H1 (cell line): ENCODE measurements around the gene OXSM. TPM values are rescaled to one million over a fixed set of nuclear protein-coding genes. Genes with fewer than 3 reads are reported as not detected.

Source experiments
- CTCF ChIA-PET: fragments of 300-600 bp; sonication (Branson Sonifier 250); formaldehyde crosslinking; loops from one replicate; lab custom pipeline; 2021; ENCODE audit not compliant: partially characterized antibody; lab: Charles Lee
- POLR2A ChIA-PET: fragments of 300-600 bp; sonication (Branson Sonifier 250); formaldehyde crosslinking; loops from one replicate; lab custom pipeline; 2021; ENCODE audit warnings: inconsistent platforms; ENCODE audit not compliant: partially characterized antibody; lab: Charles Lee
- DNase-seq, 2 experiments: peaks; one replicate each; pipeline versions ENCODE4 v3.0.0 to v3.0.0-alpha.2; 2010 to 2022; ENCODE audit warnings: low spot score in 2 of 2, low read depth in 1 of 2, mixed read lengths in 1 of 2
- FAIRE-seq: peaks from 2 replicates; lab custom pipeline; 2011; peaks lifted over from hg19 to GRCh38; lab: Jason Lieb, UNC
- H2AFZ ChIP-seq: 2 replicates; pipeline ENCODE4 v1.8.1; 2012; ENCODE audit warnings: low read length, inconsistent platforms
- H2AK5ac ChIP-seq: 2 replicates; pipeline ENCODE4 v1.6.1; 2013; ENCODE audit warnings: low read depth, low read length
- H2BK120ac ChIP-seq: replicated peaks from 2 replicates; pipeline ENCODE3; 2013; ENCODE audit warnings: low read depth, low read length, inconsistent platforms
- H2BK12ac ChIP-seq: 2 replicates; pipeline ENCODE4 v1.6.1; 2013; ENCODE audit warnings: low read depth, low read length
- H2BK15ac ChIP-seq: 2 replicates; pipeline ENCODE4 v1.6.1; 2013; ENCODE audit warnings: low read length
- H2BK20ac ChIP-seq: 2 replicates; pipeline ENCODE4 v1.6.1; 2013; ENCODE audit warnings: low read length
- H2BK5ac ChIP-seq: 2 replicates; pipeline ENCODE4 v1.6.1; 2013; ENCODE audit warnings: low read depth, low read length
- H3K14ac ChIP-seq: 2 replicates; pipeline ENCODE4 v1.6.1; 2013; ENCODE audit warnings: inconsistent platforms; ENCODE audit not compliant: insufficient read length
- H3K18ac ChIP-seq: 2 replicates; pipeline ENCODE4 v1.6.1; 2013; ENCODE audit warnings: low read length; ENCODE audit errors: extremely low read depth
- H3K23ac ChIP-seq: 2 replicates; pipeline ENCODE4 v1.6.1; 2013; ENCODE audit warnings: inconsistent platforms; ENCODE audit not compliant: insufficient read length
- H3K23me2 ChIP-seq: 2 replicates; pipeline ENCODE4 v1.6.1; 2013; ENCODE audit warnings: low read depth, low read length
- H3K27ac ChIP-seq: 2 replicates; pipeline ENCODE4 v1.6.1; 2011; ENCODE audit warnings: low read depth, low read length, inconsistent platforms
- H3K27me3 ChIP-seq, 4 experiments: replicated peaks in 1 of 4; 1 replicate in 1 of 4; 2 replicates in 3 of 4; pipeline versions ENCODE4 v1.6.1 to v1.8.1; 2011 to 2013; ENCODE audit warnings: low read length in 3 of 4, mild to moderate bottlenecking in 3 of 4, inconsistent platforms in 2 of 4, mixed read lengths in 2 of 4, moderate library complexity in 1 of 4; ENCODE audit not compliant: control insufficient read depth in 3 of 4, insufficient read depth in 3 of 4; ENCODE audit errors: extremely low read depth in 1 of 4
- H3K36me3 ChIP-seq, 4 experiments: 2 replicates each; pipeline versions ENCODE4 v1.6.1 to v1.8.1; 2011 to 2013; ENCODE audit warnings: mild to moderate bottlenecking in 4 of 4, low read length in 3 of 4, moderate library complexity in 2 of 4, control low read depth in 1 of 4, inconsistent platforms in 1 of 4; ENCODE audit not compliant: insufficient read depth in 4 of 4, control insufficient read depth in 2 of 4
- H3K4ac ChIP-seq: replicated peaks from 2 replicates; pipeline ENCODE3; 2013; ENCODE audit warnings: low read length, low read depth, mixed read lengths, inconsistent platforms; ENCODE audit not compliant: insufficient read length
- H3K4me1 ChIP-seq, 4 experiments: replicated peaks in 1 of 4; 1 replicate in 1 of 4; 2 replicates in 3 of 4; pipeline versions ENCODE4 v1.6.1 to v1.8.1; 2011 to 2013; ENCODE audit warnings: low read length in 3 of 4, inconsistent platforms in 2 of 4, mixed read lengths in 1 of 4; ENCODE audit not compliant: insufficient read depth in 4 of 4, control insufficient read depth in 3 of 4
- H3K4me2 ChIP-seq, 2 experiments: 2 replicates each; pipeline versions ENCODE4 v1.6.1 to v1.8.1; 2011 to 2013; ENCODE audit warnings: low read depth in 2 of 2, low read length in 2 of 2, control low read depth in 1 of 2, inconsistent platforms in 1 of 2, mild to moderate bottlenecking in 1 of 2; ENCODE audit not compliant: insufficient read depth in 1 of 2
- H3K4me3 ChIP-seq, 4 experiments: fragments of 200-600, 300-600 bp in 1 of 4; sonication (generic), shearing (Covaris generic), sonication (Bioruptor Twin) in 1 of 4; 2 replicates each; pipeline versions ENCODE4 v1.5.1 to v1.8.1; 2011 to 2016; ENCODE audit warnings: low read length in 4 of 4, low read depth in 3 of 4, control low read depth in 2 of 4, inconsistent platforms in 2 of 4, mild to moderate bottlenecking in 2 of 4, mixed read lengths in 1 of 4, moderate library complexity in 1 of 4; ENCODE audit not compliant: insufficient read depth in 2 of 4; ENCODE audit errors: extremely low read depth in 1 of 4
- H3K56ac ChIP-seq: replicated peaks from 2 replicates; pipeline ENCODE3; 2013; ENCODE audit warnings: low read depth, mild to moderate bottlenecking, mixed read lengths, low read length, inconsistent platforms; ENCODE audit not compliant: insufficient read length
- H3K79me1 ChIP-seq: 2 replicates; pipeline ENCODE4 v1.6.1; 2013; ENCODE audit warnings: low read depth, low read length, control low read depth
- H3K79me2 ChIP-seq, 2 experiments: 2 replicates each; pipeline versions ENCODE4 v1.6.1 to v1.8.1; 2012 to 2013; ENCODE audit warnings: low read length in 2 of 2, mild to moderate bottlenecking in 2 of 2, inconsistent platforms in 1 of 2; ENCODE audit not compliant: insufficient read depth in 2 of 2, control insufficient read depth in 1 of 2
- H3K9ac ChIP-seq, 4 experiments: replicated peaks in 1 of 4; 1 replicate in 1 of 4; 2 replicates in 3 of 4; pipeline versions ENCODE4 v1.6.1 to v1.8.1; 2011 to 2013; ENCODE audit warnings: low read depth in 3 of 4, low read length in 3 of 4, control low read depth in 2 of 4, mild to moderate bottlenecking in 2 of 4, moderate library complexity in 2 of 4, inconsistent platforms in 1 of 4; ENCODE audit errors: extremely low read depth in 1 of 4
- H3K9me3 ChIP-seq, 2 experiments: 2 replicates each; pipeline versions ENCODE4 v1.6.1 to v1.8.1; 2012 to 2013; ENCODE audit warnings: mild to moderate bottlenecking in 2 of 2, moderate library complexity in 2 of 2, control low read depth in 1 of 2, inconsistent platforms in 1 of 2, low read depth in 1 of 2, low read length in 1 of 2, mixed read lengths in 1 of 2; ENCODE audit not compliant: insufficient read depth in 2 of 2
- H4K20me1 ChIP-seq, 2 experiments: replicated peaks in 1 of 2; 2 replicates each; pipeline versions ENCODE3 to v1.8.1; 2011 to 2013; ENCODE audit warnings: inconsistent platforms in 2 of 2, low read length in 2 of 2, mild to moderate bottlenecking in 1 of 2; ENCODE audit not compliant: insufficient read depth in 2 of 2, control insufficient read depth in 1 of 2
- H4K5ac ChIP-seq: 2 replicates; pipeline ENCODE4 v1.6.1; 2013; ENCODE audit warnings: low read length, low read depth, mixed read lengths, inconsistent platforms; ENCODE audit not compliant: insufficient read length
- H4K8ac ChIP-seq: 2 replicates; pipeline ENCODE4 v1.8.0; 2013; ENCODE audit warnings: mild to moderate bottlenecking, moderate library complexity, low read length, inconsistent platforms; ENCODE audit not compliant: insufficient read depth; ENCODE audit errors: extremely low read depth
- H4K91ac ChIP-seq: replicated peaks from 2 replicates; pipeline ENCODE3; 2013; ENCODE audit warnings: low read length, mixed read lengths, inconsistent platforms; ENCODE audit not compliant: insufficient read length
- BACH1 ChIP-seq: IDR thresholded peaks from 2 replicates; pipeline ENCODE4 v1.6.1; 2012; ENCODE audit warnings: low read length, improper control_type of control experiment
- CREB1 ChIP-seq: IDR thresholded peaks from 2 replicates; pipeline ENCODE4 v1.6.1; 2012; ENCODE audit warnings: inconsistent platforms
- GTF2F1 ChIP-seq: IDR thresholded peaks from 2 replicates; pipeline ENCODE4 v1.6.1; 2012; ENCODE audit warnings: low read depth, low read length, improper control_type of control experiment, borderline replicate concordance
- PHF8 ChIP-seq: fragments of 200-600 bp; sonication (generic); conservative IDR thresholded peaks from 2 replicates; pipeline ENCODE4 v1.7.1; 2012; ENCODE audit warnings: low read depth, mild to moderate bottlenecking, inconsistent platforms, low read length, moderate library complexity
- POLR2A ChIP-seq, 2 experiments: IDR thresholded peaks; 1 replicate in 1 of 2; 2 replicates in 1 of 2; pipeline ENCODE4 v1.6.1; 2011; ENCODE audit warnings: low read depth in 2 of 2, low read length in 2 of 2, mild to moderate bottlenecking in 2 of 2; ENCODE audit errors: control extremely low read depth in 1 of 2
- POLR2AphosphoS5 ChIP-seq: IDR thresholded peaks from 2 replicates; pipeline ENCODE4 v1.6.1; 2011; ENCODE audit warnings: low read depth, low read length
- SUZ12 ChIP-seq: fragments of 200-600 bp; sonication (generic); IDR thresholded peaks from 2 replicates; pipeline ENCODE4 v1.6.1; 2012; ENCODE audit warnings: mild to moderate bottlenecking, inconsistent platforms, low read length, moderate library complexity, mixed read lengths
- WGBS, 2 experiments: shearing (Covaris generic) in 1 of 2; methylation state at CpG; one replicate each; pipeline versions ENCODE4 v1.1.6 to v1.1.7; 2013 to 2015; ENCODE audit warnings: low lambda C conversion rate in 2 of 2, mixed read lengths in 2 of 2, inconsistent platforms in 1 of 2, low coverage in 1 of 2, missing lambda C conversion rate in 1 of 2; ENCODE audit not compliant: insufficient replicate concordance in 2 of 2, insufficient coverage in 1 of 2, insufficient read length in 1 of 2; ENCODE audit errors: extremely low coverage in 1 of 2, missing lambda C conversion rate in 1 of 2; 5-methylcytosine and 5-hydroxymethylcytosine counted together
- polyA plus RNA-seq, 7 experiments: library from polyadenylated mRNA; depleted of rRNA in 3 of 7; stranded (reverse) in 5 of 7; unstranded in 2 of 7; fragments of >200 nt in 5 of 7; fragments of 200-250 nt in 2 of 7; gene quantifications; 1 replicate in 5 of 7; 2 replicates in 1 of 7; 4 replicates in 1 of 7; pipeline versions ENCODE4 v1.2.1 to v1.2.3, GENCODE V29; 2011 to 2013; ENCODE audit warnings: missing spikeins in 2 of 7, mixed read lengths in 2 of 7
- total RNA-seq: library from RNA; stranded (reverse); fragmentation: NEBNext Ultra II Directional; extraction: Animal tissue kit (Norgen Biotek cat#: 25700); gene quantifications from 2 replicates; pipeline ENCODE4 v1.2.1, GENCODE V29; 2021
- TF ChIP-seq, protein P1 (sequence below): IDR thresholded peaks from 2 replicates; pipeline ENCODE4 v1.6.1; 2012; ENCODE audit warnings: inconsistent platforms

Gene OXSM
- total and polyA plus RNA-seq, 2 of the 8 experiments (the other 6 are each of a cell fraction or from before 2014, with no cell fraction given) = 1.3 to 2.2 TPM

DNA sequence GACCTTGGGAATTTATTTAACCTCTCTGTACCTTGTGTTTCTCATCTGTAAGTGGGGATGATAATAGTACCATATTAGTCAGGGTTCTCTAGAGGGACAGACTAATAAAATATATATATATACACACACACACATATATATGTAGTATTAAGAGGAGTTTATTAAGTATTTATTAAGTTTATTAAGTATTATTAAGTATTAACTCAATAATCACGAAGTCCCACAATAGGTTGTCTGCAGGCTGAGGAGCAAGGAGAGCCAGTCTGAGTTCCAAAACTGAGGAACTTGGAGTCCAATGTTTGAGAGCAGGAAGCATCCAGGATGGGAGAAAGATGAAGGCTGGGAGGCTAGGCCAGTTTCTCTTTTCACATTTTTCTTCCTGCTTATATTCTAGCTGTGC is 14.8 kb downstream of the OXSM start:
- no peaks in the 10 kb centered on the region for H3K79me1 ChIP-seq

More for the DNA sequence above, 14.8 kb downstream of the OXSM start:
- no peaks in the 10 kb centered on the region for H3K27me3 ChIP-seq
- H3K79me2 ChIP-seq = no peaks in the 10 kb centered on the region
- FAIRE-seq (no peak), DNase-seq (no peak)
- ChIA-PET POLR2A (no interaction called here), CTCF (no interaction called here)
- no peak overlapping the region for H3K4me2 ChIP-seq
- no peak overlapping the region for H3K4ac ChIP-seq
- H3K9ac ChIP-seq = no peak overlapping the region
- H3K36me3 ChIP-seq = no peaks in the 10 kb centered on the region
- TF ChIP-seq SUZ12 (no peak), POLR2AphosphoS5 (no peak), PHF8 (no peak), BACH1 (no peak), CREB1 (no peak), GTF2F1 (no peak), POLR2A (IDR thresholded peaks at IDR 0.05; ENCODE audit: control extremely low read depth in 1 of 2, low read depth in 2 of 2, low read length in 2 of 2) (no peak)
- TF ChIP-seq, protein P1, sequence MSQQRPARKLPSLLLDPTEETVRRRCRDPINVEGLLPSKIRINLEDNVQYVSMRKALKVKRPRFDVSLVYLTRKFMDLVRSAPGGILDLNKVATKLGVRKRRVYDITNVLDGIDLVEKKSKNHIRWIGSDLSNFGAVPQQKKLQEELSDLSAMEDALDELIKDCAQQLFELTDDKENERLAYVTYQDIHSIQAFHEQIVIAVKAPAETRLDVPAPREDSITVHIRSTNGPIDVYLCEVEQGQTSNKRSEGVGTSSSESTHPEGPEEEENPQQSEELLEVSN = no peak
- H2BK5ac ChIP-seq = no peak overlapping the region
- H3K14ac ChIP-seq = no peak overlapping the region
- no peak overlapping the region for H3K56ac ChIP-seq
- no peak overlapping the region for H2BK15ac ChIP-seq
- no peaks in the 10 kb centered on the region for H4K20me1 ChIP-seq
- H4K5ac ChIP-seq = no peak overlapping the region
- no peaks in the 10 kb centered on the region for H3K4me1 ChIP-seq
- H3K18ac ChIP-seq = no peak overlapping the region
- H3K23me2 ChIP-seq = no peaks in the 10 kb centered on the region
- H3K27ac ChIP-seq = no peak overlapping the region
- H2AFZ ChIP-seq = no peak overlapping the region
- 92% methylated on average over 1 of the region's 1 CpG; no CpG with 5 or more reads in 1 of the 2 experiments for WGBS, 2 experiments
- no peak overlapping the region for H2AK5ac ChIP-seq
- H3K4me3 ChIP-seq = no peak overlapping the region
- no peak overlapping the region for H2BK120ac ChIP-seq
- no peak overlapping the region for H2BK20ac ChIP-seq
- no peak overlapping the region for H4K91ac ChIP-seq
- no peaks in the 10 kb centered on the region for H3K9me3 ChIP-seq
- H4K8ac ChIP-seq = no peak overlapping the region
- no peak overlapping the region for H2BK12ac ChIP-seq
- no peak overlapping the region for H3K23ac ChIP-seq
